Stimulated activated naive CD4-positive, alpha-beta T cell treated with Interleukin-2 at 50 U/mL for 16 hours (primary cell): ENCODE data around the gene KIDINS220.

Source experiments
- DNase-seq: peaks from one replicate; lab custom pipeline; 2025; lab: John Stamatoyannopoulos, UW

KIDINS220 gene

GRCh38 chr2:8836971-8837794 is at the start of gene KIDINS220:
Gene KIDINS220 (minus strand): TSS chr2:8837613. CDS start chr2:8827093, 10,520 bp downstream.
- peak; percentile 75 for DNase-seq

GRCh38 chr2:8886876-8887275 is 49.5 kb upstream of the KIDINS220 start:
- DNase-seq, result no peak

- DNase-seq, result no peak
These were observed 48.7 kb upstream of the KIDINS220 start for GRCh38 chr2:8886202-8886518.

- no peak for DNase-seq
These were observed 48.2 kb upstream of the KIDINS220 start for GRCh38 chr2:8885449-8886201.

- DNase-seq, result no peak
These were observed 47.4 kb upstream of the KIDINS220 start for GRCh38 chr2:8884812-8885211.

GRCh38 chr2:8882094-8882493 is 44.7 kb upstream of the KIDINS220 start:
- DNase-seq, result no peak

- DNase-seq, result no peak
These were observed 40.5 kb upstream of the KIDINS220 start for GRCh38 chr2:8877894-8878293.

- DNase-seq, result no peak
These were observed 39.9 kb upstream of the KIDINS220 start for GRCh38 chr2:8877332-8877731.

- DNase-seq, result no peak
These were observed 39.2 kb upstream of the KIDINS220 start for GRCh38 chr2:8876628-8877027.

- DNase-seq, result no peak
These were observed 35.5 kb upstream of the KIDINS220 start for GRCh38 chr2:8872821-8873432.

- no peak for DNase-seq
These were observed 33.0 kb upstream of the KIDINS220 start for GRCh38 chr2:8870441-8870840.

GRCh38 chr2:8867363-8867762 is 29.9 kb upstream of the KIDINS220 start:
- DNase-seq, result no peak

GRCh38 chr2:8863331-8863953 is 26.0 kb upstream of the KIDINS220 start:
- DNase-seq, result no peak

GRCh38 chr2:8862230-8862629 is 24.8 kb upstream of the KIDINS220 start:
- DNase-seq, result no peak

GRCh38 chr2:8861797-8862196 is 24.4 kb upstream of the KIDINS220 start:
- no peak for DNase-seq

GRCh38 chr2:8860239-8860638 is 22.8 kb upstream of the KIDINS220 start:
- DNase-seq, result no peak

GRCh38 chr2:8858910-8859309 is 21.5 kb upstream of the KIDINS220 start:
- no peak for DNase-seq

- DNase-seq, result no peak
These were observed 20.9 kb upstream of the KIDINS220 start for GRCh38 chr2:8858264-8858663.

GRCh38 chr2:8857709-8858108 is 20.3 kb upstream of the KIDINS220 start:
- DNase-seq, result no peak

- no peak for DNase-seq
These were observed 18.8 kb upstream of the KIDINS220 start for GRCh38 chr2:8856176-8856575.

- no peak for DNase-seq
These were observed 17.6 kb upstream of the KIDINS220 start for GRCh38 chr2:8855010-8855409.

GRCh38 chr2:8853426-8853825 is 16.0 kb upstream of the KIDINS220 start:
- DNase-seq, result no peak
